IPS-15b (cell line): ENCODE results near the gene CHRM2.
A peak's percentile ranks its signal among the peaks of the same experiment; 100 is the strongest.
"Not testable (repeated sequence)": the region's sequence is repeated elsewhere in the genome, so short reads cannot be mapped to it uniquely, and the experiment has no call there.

Experiments
- H3K27me3 ChIP-seq: one replicate; pipeline ENCODE4 v1.6.1; 2013; ENCODE audit warnings: low read length; ENCODE audit not compliant: control insufficient read depth, insufficient read depth
- H3K36me3 ChIP-seq: one replicate; pipeline ENCODE4 v1.6.1; 2013; ENCODE audit warnings: low read length; ENCODE audit not compliant: control insufficient read depth, insufficient read depth
- H3K4me1 ChIP-seq: one replicate; pipeline ENCODE4 v1.6.1; 2013; ENCODE audit warnings: mild to moderate bottlenecking, low read length; ENCODE audit not compliant: control insufficient read depth, insufficient read depth
- H3K4me3 ChIP-seq: one replicate; pipeline ENCODE4 v1.5.1; 2013; ENCODE audit warnings: low read depth, low read length
- H3K9ac ChIP-seq: one replicate; pipeline ENCODE4 v1.6.1; 2013; ENCODE audit warnings: low read depth, mild to moderate bottlenecking, low read length
- H3K9me3 ChIP-seq: one replicate; pipeline ENCODE4 v1.6.1; 2013; ENCODE audit warnings: mild to moderate bottlenecking, low read length; ENCODE audit not compliant: control insufficient read depth, insufficient read depth

The CHRM2 gene

GRCh38 chr7:136868496-136869000, at the start of gene CHRM2:
CHRM2 (plus strand) TSS chr7:136868652; CDS start chr7:137014866, 146,214 bp downstream.
- Histone ChIP-seq H3K27me3 (peaks cover 69% of the 10 kb centered on the region), H3K9ac (peak within 1 kb of the TSS; percentile 24), H3K9me3 (no peaks in the 10 kb centered on the region), H3K4me1 (peaks cover 11% of the 10 kb centered on the region), H3K36me3 (no peaks in the 10 kb centered on the region), H3K4me3 (peak within 1 kb of the TSS; percentile 66)

GRCh38 chr7:136831398-136831797, 37.1 kb upstream of the CHRM2 start:
- not testable (repeated sequence) for H3K9me3 ChIP-seq, H3K4me3 ChIP-seq, H3K4me1 ChIP-seq, H3K27me3 ChIP-seq, H3K36me3 ChIP-seq, H3K9ac ChIP-seq

- Histone ChIP-seq H3K9ac (no peak overlapping the region), H3K27me3 (no peaks in the 10 kb centered on the region), H3K4me3 (no peak overlapping the region), H3K9me3 (no peaks in the 10 kb centered on the region), H3K36me3 (no peaks in the 10 kb centered on the region), H3K4me1 (no peaks in the 10 kb centered on the region)
Observed at GRCh38 chr7:136845899-136846465, 22.5 kb upstream of the CHRM2 start.

GRCh38 chr7:136847858-136848257, 20.6 kb upstream of the CHRM2 start:
- Histone ChIP-seq H3K9me3 (no peaks in the 10 kb centered on the region), H3K9ac (no peak overlapping the region), H3K27me3 (no peaks in the 10 kb centered on the region), H3K36me3 (no peaks in the 10 kb centered on the region), H3K4me3 (no peak overlapping the region), H3K4me1 (no peaks in the 10 kb centered on the region)

- no peaks in the 10 kb centered on the region for H3K36me3 ChIP-seq
- no peaks in the 10 kb centered on the region for H3K4me1 ChIP-seq
- H3K9ac ChIP-seq, result no peak overlapping the region
- H3K27me3 ChIP-seq, result no peaks in the 10 kb centered on the region
- H3K9me3 ChIP-seq, result no peaks in the 10 kb centered on the region
- no peak overlapping the region for H3K4me3 ChIP-seq
Observed at GRCh38 chr7:136853654-136854053, 14.8 kb upstream of the CHRM2 start.

GRCh38 chr7:136857573-136857972, 10.9 kb upstream of the CHRM2 start:
- no peaks in the 10 kb centered on the region for H3K36me3 ChIP-seq
- H3K27me3 ChIP-seq, result no peaks in the 10 kb centered on the region
- no peak overlapping the region for H3K9ac ChIP-seq
- no peaks in the 10 kb centered on the region for H3K9me3 ChIP-seq
- no peaks in the 10 kb centered on the region for H3K4me1 ChIP-seq
- no peak overlapping the region for H3K4me3 ChIP-seq

- Histone ChIP-seq H3K4me3 (no peak overlapping the region), H3K9ac (no peak overlapping the region), H3K9me3 (no peaks in the 10 kb centered on the region), H3K4me1 (peaks cover 3% of the 10 kb centered on the region), H3K27me3 (no peaks in the 10 kb centered on the region), H3K36me3 (no peaks in the 10 kb centered on the region)
Observed at GRCh38 chr7:136859803-136860202, 8.6 kb upstream of the CHRM2 start.

- Histone ChIP-seq H3K4me3 (no peak overlapping the region), H3K9ac (no peak overlapping the region), H3K9me3 (no peaks in the 10 kb centered on the region), H3K4me1 (peaks cover 6% of the 10 kb centered on the region), H3K36me3 (no peaks in the 10 kb centered on the region), H3K27me3 (peaks cover 36% of the 10 kb centered on the region)
Observed at GRCh38 chr7:136865236-136865635, 3.2 kb upstream of the CHRM2 start.

- peaks cover 42% of the 10 kb centered on the region for H3K27me3 ChIP-seq
Observed at GRCh38 chr7:136865777-136866176, 2.7 kb upstream of the CHRM2 start.

GRCh38 chr7:136869001-136869961, 829 bp downstream of the CHRM2 start:
- H3K4me3 ChIP-seq, result peak overlapping the region; percentile 66
- H3K27me3 ChIP-seq, result peaks cover 73% of the 10 kb centered on the region
- H3K4me1 ChIP-seq, result peaks cover 8% of the 10 kb centered on the region
- H3K36me3 ChIP-seq, result no peaks in the 10 kb centered on the region
- no peaks in the 10 kb centered on the region for H3K9me3 ChIP-seq
- H3K9ac ChIP-seq, result peak overlapping the region; percentile 24

More at GRCh38 chr7:136865777-136866176, 2.7 kb upstream of the CHRM2 start:
- Histone ChIP-seq H3K9me3 (no peaks in the 10 kb centered on the region), H3K4me1 (peaks cover 6% of the 10 kb centered on the region), H3K36me3 (no peaks in the 10 kb centered on the region), H3K4me3 (no peak overlapping the region), H3K9ac (no peak overlapping the region)

- peaks cover 73% of the 10 kb centered on the region for H3K27me3 ChIP-seq
- H3K9ac ChIP-seq, result no peak overlapping the region
- H3K4me3 ChIP-seq, result peak overlapping the region; percentile 66
- no peaks in the 10 kb centered on the region for H3K36me3 ChIP-seq
- no peaks in the 10 kb centered on the region for H3K9me3 ChIP-seq
- peaks cover 8% of the 10 kb centered on the region for H3K4me1 ChIP-seq
Observed at GRCh38 chr7:136869991-136870865, 1.8 kb downstream of the CHRM2 start.
